HL-60/S4 treated with phorbol 12-myristate 13-acetate at 8.2 ng/mL for 4 days and 3 days (cell line): ENCODE results near the gene POLR3C.

Source experiments
- in situ Hi-C: fragments of 300-500 bp; cut with MboI; formaldehyde crosslinking; loops from 2 replicates; pipeline ENCODE4 v1.15.0; 2022; ENCODE audit warnings: low sequenced_read_pairs

The POLR3C gene

GRCh38 chr1:145863282-145864018 lies 39.5 kb downstream of the POLR3C start:
- in situ Hi-C loops = no loop called here

DNA sequence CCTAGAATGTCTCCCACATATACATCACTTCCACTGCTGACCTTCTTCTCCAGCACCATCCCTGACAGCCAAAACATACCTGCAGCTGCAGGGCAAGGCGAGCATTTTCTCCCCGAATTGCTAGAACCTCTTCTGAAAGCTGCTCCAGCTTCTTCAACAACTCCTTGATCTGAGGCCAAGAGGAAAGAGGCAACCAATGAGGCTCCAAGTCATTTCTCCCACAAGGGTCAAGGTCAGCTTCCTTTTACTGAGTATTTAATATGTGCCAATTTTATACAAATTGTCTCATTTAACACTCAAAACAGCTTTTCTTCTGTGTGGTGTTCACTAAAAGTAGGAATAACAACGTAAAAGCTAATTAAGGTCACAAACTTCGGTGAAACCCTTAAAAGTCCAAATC lies 44.2 kb downstream of the POLR3C start:
- in situ Hi-C loops = no loop called here

DNA sequence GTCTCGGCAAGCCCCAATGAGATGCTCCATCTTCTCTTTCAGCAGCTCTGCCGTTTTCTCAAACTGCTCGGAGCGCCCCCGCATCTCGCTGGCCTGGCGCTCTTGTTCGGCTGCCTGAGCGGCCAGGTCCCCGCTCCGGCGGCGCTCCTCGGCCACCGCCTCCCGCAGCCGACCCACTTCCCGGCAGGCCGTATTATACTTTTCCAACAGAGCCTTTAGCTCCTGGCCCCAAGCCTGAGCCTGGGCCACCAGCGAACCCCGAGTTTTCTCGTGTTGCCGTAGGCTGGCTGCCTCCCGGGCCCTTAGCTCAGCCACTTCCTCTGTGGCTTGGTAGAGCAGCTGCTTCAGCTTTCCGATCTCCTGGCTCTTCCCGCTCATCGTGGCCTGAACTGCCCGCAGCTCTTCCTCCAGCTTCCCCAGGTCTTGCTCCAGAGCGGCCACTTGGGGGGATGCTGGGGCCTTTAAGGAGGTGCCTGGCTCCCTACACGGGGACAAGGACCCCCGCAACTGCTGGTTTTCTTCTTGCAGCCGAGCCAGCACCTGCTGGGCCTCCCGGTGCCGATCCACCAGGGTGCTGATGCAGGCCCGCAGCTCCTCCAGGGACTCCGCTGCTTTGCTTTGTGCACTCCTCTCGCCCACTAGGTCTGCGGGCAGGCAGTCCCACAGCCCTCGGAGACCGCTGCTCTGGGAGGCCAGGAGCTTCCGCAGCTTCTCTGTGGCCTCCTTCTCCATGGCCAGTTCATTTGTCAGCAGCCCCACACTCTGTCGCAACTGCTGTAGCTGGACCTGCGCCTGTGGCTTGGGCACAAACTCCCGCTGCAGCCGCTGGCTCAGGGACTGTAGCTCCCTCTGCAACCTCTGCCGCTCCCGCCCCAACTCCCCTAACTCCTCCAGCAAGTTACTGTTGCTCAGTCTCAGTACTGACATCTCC lies 48.3 kb downstream of the POLR3C start:
- in situ Hi-C loops = no loop called here

DNA sequence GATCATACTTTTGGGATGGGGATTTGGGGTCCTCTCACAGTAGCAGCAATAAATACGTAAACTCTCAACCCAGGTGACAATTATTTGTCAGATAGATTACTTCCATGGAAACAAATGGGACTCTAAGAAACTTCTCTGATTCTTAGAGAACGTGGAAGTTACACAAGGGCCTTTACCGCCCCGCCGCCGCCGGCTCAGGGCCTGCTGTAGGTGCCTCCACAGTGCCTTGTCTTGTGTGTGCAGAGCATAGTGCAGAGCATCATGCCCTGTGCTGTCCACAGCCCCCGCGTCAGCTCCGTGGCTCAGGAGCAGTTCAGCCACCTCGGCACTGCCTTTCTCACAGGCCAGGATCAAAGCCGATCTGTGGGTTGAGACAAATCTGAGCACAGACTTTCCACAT lies 50.6 kb downstream of the POLR3C start:
- in situ Hi-C loops = no loop called here

DNA sequence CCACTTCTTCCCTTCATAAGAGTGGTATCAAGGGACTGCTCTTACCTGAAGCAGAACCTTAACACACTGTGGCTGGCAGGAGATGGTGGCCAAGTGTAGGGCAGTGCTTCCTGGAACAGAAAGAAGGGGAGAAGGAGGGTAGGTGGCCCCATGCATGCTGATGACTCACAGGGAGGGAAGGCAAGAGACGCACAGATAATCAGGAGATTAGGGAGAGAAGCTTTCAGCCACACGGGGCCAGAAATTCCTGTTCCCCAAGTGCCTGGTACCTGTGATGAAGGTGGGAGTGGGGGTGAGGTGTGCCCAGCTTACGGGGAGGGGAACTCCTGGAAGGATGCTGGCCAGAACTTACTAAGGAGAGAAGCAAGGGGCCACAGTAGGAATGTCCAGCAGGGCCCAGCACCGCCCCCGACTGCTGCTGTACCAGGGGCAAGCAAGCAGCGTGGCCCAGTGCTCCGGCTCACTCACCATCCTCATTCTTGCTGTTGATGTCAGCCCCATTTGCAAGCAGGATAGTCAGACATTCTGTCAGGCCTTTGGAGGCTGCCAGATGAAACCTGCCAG lies 54.0 kb downstream of the POLR3C start:
- in situ Hi-C loops = no loop called here

- in situ Hi-C loops = no loop called here
Measured at GRCh38 chr1:145878724-145879123, 54.7 kb downstream of the POLR3C start.

- in situ Hi-C loops = no loop called here
Measured at GRCh38 chr1:145879775-145880174, 55.8 kb downstream of the POLR3C start.

DNA sequence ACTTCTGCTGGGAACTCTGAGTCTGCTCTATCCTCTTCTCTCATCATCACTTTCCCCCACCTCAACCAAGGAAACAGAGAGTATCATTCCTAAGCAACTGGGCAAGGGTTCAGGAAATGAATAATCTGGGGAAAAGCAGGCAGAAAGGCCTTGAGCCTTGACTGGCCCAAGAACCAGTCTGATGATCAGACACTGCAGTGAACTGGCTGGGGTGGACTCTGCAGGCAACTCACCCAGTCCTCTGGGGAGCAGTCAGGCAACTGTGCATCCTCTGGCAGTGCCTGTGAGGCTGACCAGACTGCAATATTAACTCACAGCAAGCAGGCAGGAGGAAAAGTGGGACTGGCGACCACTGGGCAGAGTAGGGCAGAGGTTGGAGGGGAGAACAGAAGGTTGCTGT lies 60.7 kb downstream of the POLR3C start:
- in situ Hi-C loops = no loop called here

GRCh38 chr1:145885738-145886287 lies 61.8 kb downstream of the POLR3C start, which contains the start of gene ANKRD35:
Gene ANKRD35 (minus strand): TSS chr1:145885866. CDS start chr1:145885758, 108 bp downstream.
- in situ Hi-C loops = no loop called here

GRCh38 chr1:145886390-145886789 lies 62.4 kb downstream of the POLR3C start:
- in situ Hi-C loops = no loop called here

DNA sequence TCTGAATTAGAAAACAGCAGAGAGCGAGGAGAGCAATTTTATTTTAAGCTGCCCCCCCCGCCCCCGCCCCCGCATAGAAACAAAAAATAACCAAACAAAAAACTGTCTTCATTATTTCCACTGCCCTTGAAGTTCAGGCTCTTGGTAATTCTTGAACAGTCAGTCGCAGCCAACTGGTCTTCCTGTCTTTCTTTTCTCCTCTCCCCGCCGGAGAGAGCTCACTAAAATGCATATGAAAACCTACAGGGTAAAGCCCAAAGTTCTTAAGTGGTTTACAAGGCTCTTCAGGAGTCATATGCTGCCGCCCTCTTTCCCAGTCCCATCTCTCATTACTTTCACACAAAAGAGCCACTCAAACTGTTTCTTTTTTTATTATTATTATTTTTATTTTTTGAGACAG lies 62.8 kb downstream of the POLR3C start:
- in situ Hi-C loops = no loop called here

GRCh38 chr1:145887631-145888030 lies 63.6 kb downstream of the POLR3C start:
- in situ Hi-C loops = no loop called here

DNA sequence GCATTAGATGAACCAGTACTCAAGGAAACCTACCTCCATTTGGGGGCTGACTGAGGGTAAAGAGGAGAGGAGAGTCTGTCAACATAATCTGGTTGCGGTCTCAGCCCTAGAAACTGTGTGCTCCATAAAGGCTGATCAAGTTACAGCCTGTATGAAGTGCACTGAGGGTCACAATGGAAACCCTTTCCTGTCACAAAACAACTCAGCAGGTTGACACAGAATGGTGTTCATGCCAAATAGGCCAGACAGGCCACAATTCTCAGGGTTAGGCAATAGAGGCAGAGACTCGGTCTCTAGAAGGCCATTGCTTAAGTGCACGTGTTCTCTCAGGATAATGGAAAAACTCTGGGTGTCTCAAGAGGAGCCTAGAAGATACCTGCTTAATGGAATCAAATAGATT lies 65.7 kb downstream of the POLR3C start:
- in situ Hi-C loops = loop anchor here (10.0 kb wide), 1 partner anchor 125 kb away; no protein-coding TSS in a partner anchor

DNA sequence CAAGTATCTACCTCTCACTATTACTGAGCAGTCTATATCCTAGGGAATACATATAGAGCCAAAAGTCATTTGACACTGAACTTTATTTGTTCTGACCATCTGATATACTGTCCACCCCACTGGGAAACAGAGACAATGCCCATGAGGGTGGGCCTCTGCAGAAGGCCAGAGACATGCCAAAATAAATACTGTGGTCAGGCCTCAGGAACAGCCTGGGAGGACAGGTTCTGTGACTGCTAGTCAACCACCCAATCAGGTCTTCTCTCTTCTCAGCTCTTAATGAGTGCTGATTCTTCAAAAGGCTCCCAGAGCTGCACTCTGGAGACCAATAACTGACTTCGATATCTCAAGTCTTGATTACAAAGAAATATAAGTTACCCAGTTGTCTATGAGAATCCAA lies 67.1 kb downstream of the POLR3C start:
- in situ Hi-C loops = loop anchor here (10.0 kb wide), 1 partner anchor 124 kb away; no protein-coding TSS in a partner anchor

GRCh38 chr1:145891587-145892485 lies 67.8 kb downstream of the POLR3C start:
- in situ Hi-C loops = loop anchor here (10.0 kb wide), 1 partner anchor 123 kb away; no protein-coding TSS in a partner anchor

DNA sequence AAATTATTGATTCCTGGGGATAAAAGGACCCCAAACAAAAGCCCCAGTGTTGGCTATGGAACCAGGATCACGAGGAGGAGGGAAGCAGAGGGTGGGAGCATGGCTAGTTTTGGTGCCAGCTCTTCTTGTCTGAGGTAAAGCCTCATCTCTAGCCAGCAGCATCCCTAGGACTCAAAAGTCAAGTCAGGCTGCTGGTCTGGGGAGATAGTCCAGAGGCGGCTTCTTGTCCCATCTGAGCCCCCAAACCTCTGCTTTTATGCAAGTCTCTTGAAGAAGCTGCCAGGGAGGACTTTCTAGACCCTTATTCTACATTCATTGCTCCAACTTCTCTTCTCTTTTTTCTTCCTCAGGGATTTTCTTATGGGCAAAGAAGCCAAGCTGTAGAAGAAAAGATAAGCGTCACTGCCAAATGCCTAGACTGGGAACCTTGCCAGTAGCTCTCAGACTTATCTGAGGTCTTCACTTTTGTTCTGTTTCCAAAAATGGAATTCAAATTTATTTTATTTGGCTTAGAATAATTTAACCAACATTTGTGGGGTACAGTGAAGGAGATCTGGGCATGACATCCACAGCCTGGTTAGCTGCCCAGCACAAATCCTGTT lies 68.6 kb downstream of the POLR3C start:
- in situ Hi-C loops = loop anchor here (10.0 kb wide), 1 partner anchor 122 kb away; no protein-coding TSS in a partner anchor

GRCh38 chr1:145893306-145894055 lies 69.5 kb downstream of the POLR3C start:
- in situ Hi-C loops = loop anchor here (10.0 kb wide), 1 partner anchor 121 kb away; no protein-coding TSS in a partner anchor
